GM12873 (cell line): ENCODE results near the gene HMGCLL1.

Source experiments
- CTCF ChIP-seq: IDR thresholded peaks from 2 replicates; pipeline ENCODE4 v1.5.1; 2012; ENCODE audit warnings: low read depth, mild to moderate bottlenecking, moderate library complexity, low read length, control low read depth; ENCODE audit not compliant: insufficient read depth; ENCODE audit errors: missing control alignments

Gene HMGCLL1

GRCh38 chr6:55531496-55531895 is 47.5 kb downstream of the HMGCLL1 start:
- no peak for TF ChIP-seq CTCF

GRCh38 chr6:55530931-55531330 is 48.1 kb downstream of the HMGCLL1 start:
- TF ChIP-seq CTCF = no peak

DNA sequence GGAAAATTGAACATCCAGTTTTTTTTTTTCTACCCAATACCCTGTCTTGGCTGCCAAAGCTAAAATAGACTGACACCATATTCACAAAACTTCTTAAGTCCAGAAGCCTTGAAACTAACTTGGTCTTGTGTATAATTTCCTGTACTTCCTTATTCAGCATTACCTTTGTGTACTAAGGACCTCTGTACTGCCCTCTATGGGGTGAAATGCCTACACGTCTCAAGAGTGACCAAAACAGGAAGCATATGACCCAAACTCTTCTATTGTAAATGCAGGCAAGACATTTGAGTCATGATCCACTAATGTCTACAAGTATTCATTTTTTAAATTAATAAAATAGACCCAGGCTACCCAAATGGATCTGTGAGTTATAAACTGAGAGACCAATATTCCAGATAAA is 50.4 kb downstream of the HMGCLL1 start:
- peak; percentile 44 for TF ChIP-seq CTCF

GRCh38 chr6:55524441-55524840 is 54.6 kb downstream of the HMGCLL1 start:
- no peak for TF ChIP-seq CTCF

DNA sequence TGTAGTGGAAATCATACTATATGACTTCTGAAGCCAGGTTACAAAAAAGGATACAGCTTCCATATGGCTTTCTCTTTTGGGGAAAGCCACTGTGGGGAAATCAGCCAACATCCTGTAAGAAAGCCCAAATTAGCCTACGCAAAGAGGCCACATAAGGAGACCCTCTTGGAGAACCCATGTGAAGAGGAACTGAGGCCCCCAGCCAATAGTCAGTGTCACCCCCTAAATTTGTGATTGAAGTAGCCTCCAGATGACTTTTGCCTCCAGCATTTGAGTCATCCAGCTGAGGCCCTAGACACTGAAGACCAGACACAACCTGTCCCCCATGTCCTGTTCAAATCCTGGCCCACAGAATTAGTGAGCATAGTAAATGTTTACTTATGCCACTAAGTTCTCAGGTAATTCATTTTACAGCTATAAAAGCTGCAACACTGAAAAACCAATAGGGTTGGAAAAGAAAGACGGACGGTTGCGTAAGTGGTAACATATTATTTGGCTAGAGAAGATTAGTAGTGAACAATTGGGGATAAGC is 60.4 kb downstream of the HMGCLL1 start:
- TF ChIP-seq CTCF = no peak

- no peak for TF ChIP-seq CTCF
Measured at GRCh38 chr6:55516736-55517135, 62.3 kb downstream of the HMGCLL1 start.

DNA sequence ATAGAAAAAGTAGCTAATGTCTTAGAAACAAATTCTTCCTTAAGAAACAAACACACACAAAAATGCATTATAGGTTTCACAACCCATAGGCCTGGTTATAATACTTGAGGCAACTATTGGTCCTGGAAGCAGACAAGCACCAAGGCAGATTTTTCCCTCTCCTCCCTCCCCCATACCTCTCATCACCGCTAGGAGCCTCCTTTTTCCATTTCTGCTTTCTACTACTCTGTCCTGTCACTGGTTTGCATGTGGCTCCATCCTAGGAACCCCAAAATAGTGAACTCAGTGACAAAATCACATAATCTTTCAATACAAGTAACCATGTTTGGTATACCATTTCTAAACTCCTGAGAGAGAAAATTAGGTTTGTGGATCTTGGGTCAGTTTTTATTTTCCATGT is 66.1 kb downstream of the HMGCLL1 start:
- TF ChIP-seq CTCF = peak; percentile 27
